Measurements from ENCODE around the gene CTDP1.
"Not testable (repeated sequence)": the region's sequence is repeated elsewhere in the genome, so short reads cannot be mapped to it uniquely, and the experiment has no call there.

The CTDP1 gene

GRCh38 chr18:79718878-79719477, 39.4 kb downstream of the CTDP1 start:
- no peaks in the 10 kb centered on the region for H3K9me3 ChIP-seq (replicated peaks; ENCODE audit: insufficient read depth, low read length)
- H3K4me3 ChIP-seq (ENCODE audit: low read length): no peak overlapping the region
- H3K27ac ChIP-seq (ENCODE audit: low read length): no peak overlapping the region
- H3K9ac ChIP-seq (ENCODE audit: low read length): no peak overlapping the region
- no peak for TF ChIP-seq EZH2 (optimal IDR thresholded peaks at IDR 0.05; ENCODE audit: low read depth, low read length)
- H2AFZ ChIP-seq (ENCODE audit: low read length): no peak overlapping the region
- no peaks in the 10 kb centered on the region for H3F3A ChIP-seq (ENCODE audit: insufficient read depth, low read length)
- no peaks in the 10 kb centered on the region for H3K27me3 ChIP-seq (replicated peaks; ENCODE audit: insufficient read depth, low read length)
- no peak for DNase-seq
- no peaks in the 10 kb centered on the region for H3K9me2 ChIP-seq (replicated peaks; ENCODE audit: insufficient read depth, low read length)
- H3K36me3 ChIP-seq (replicated peaks; ENCODE audit: insufficient read depth, low read length): peaks cover 31% of the 10 kb centered on the region
- no peaks in the 10 kb centered on the region for H4K20me1 ChIP-seq (ENCODE audit: insufficient read depth, low read length)
- no peaks in the 10 kb centered on the region for H3K79me2 ChIP-seq (ENCODE audit: low read length)
- no peak overlapping the region for H3K4me2 ChIP-seq (ENCODE audit: low read depth, low read length)
- H3K4me1 ChIP-seq (ENCODE audit: low read length): no peaks in the 10 kb centered on the region

- H3K79me2 ChIP-seq (ENCODE audit: low read length); H3K4me2 ChIP-seq (ENCODE audit: low read depth, low read length); H3K4me3 ChIP-seq (ENCODE audit: low read length); H3K27ac ChIP-seq (ENCODE audit: low read length); H3K9ac ChIP-seq (ENCODE audit: low read length); H3F3A ChIP-seq (ENCODE audit: insufficient read depth, low read length); H4K20me1 ChIP-seq (ENCODE audit: insufficient read depth, low read length); DNase-seq; H3K9me2 ChIP-seq (replicated peaks; ENCODE audit: insufficient read depth, low read length); H3K9me3 ChIP-seq (replicated peaks; ENCODE audit: insufficient read depth, low read length); H3K27me3 ChIP-seq (replicated peaks; ENCODE audit: insufficient read depth, low read length); H3K4me1 ChIP-seq (ENCODE audit: low read length); H2AFZ ChIP-seq (ENCODE audit: low read length): not testable (repeated sequence)
- peaks cover 29% of the 10 kb centered on the region for H3K36me3 ChIP-seq (replicated peaks; ENCODE audit: insufficient read depth, low read length)
These were observed 40.1 kb downstream of the CTDP1 start for GRCh38 chr18:79719478-79720358.

- no peak overlapping the region for H3K9ac ChIP-seq (ENCODE audit: low read length)
- H3K27me3 ChIP-seq (replicated peaks; ENCODE audit: insufficient read depth, low read length): no peaks in the 10 kb centered on the region
- no peaks in the 10 kb centered on the region for H3K9me3 ChIP-seq (replicated peaks; ENCODE audit: insufficient read depth, low read length)
- peaks cover 26% of the 10 kb centered on the region for H3K36me3 ChIP-seq (replicated peaks; ENCODE audit: insufficient read depth, low read length)
- no peak overlapping the region for H3K27ac ChIP-seq (ENCODE audit: low read length)
- no peak for DNase-seq
- H3K4me3 ChIP-seq (ENCODE audit: low read length): no peak overlapping the region
- no peak overlapping the region for H2AFZ ChIP-seq (ENCODE audit: low read length)
- H3K9me2 ChIP-seq (replicated peaks; ENCODE audit: insufficient read depth, low read length): no peaks in the 10 kb centered on the region
- H3K79me2 ChIP-seq (ENCODE audit: low read length): no peaks in the 10 kb centered on the region
- no peaks in the 10 kb centered on the region for H4K20me1 ChIP-seq (ENCODE audit: insufficient read depth, low read length)
- H3F3A ChIP-seq (ENCODE audit: insufficient read depth, low read length): no peaks in the 10 kb centered on the region
- no peak overlapping the region for H3K4me2 ChIP-seq (ENCODE audit: low read depth, low read length)
- no peaks in the 10 kb centered on the region for H3K4me1 ChIP-seq (ENCODE audit: low read length)
- TF ChIP-seq EZH2phosphoT487 (IDR thresholded peaks at IDR 0.05; ENCODE audit: low read length) (no peak), EZH2 (optimal IDR thresholded peaks at IDR 0.05; ENCODE audit: low read depth, low read length) (no peak), CTCF (IDR thresholded peaks at IDR 0.05; ENCODE audit: low read length) (no peak)
These were observed 40.7 kb downstream of the CTDP1 start for GRCh38 chr18:79720359-79720733.

DNA sequence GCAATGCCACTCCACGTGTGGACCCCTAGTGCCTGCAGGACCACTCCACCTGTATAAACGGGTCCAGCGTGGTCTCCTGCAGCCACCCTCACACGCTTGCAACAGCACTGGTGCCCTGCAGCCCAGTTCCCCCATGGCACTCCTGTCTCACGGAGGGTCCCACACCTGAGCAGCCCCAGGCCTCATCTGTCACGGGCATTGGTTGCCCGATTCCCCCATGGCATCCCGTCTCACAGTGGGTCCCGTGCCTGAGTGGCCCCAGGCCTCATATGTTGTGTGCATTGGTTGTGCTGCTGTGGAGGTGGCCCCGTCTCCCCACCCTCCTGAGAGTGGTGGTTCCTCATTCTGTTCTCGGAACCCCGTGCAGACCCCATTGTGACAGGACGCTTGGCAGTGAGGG, 43.4 kb downstream of the CTDP1 start:
- peaks cover 23% of the 10 kb centered on the region for H3K36me3 ChIP-seq (replicated peaks; ENCODE audit: insufficient read depth, low read length)
- no peak for TF ChIP-seq EZH2 (optimal IDR thresholded peaks at IDR 0.05; ENCODE audit: low read depth, low read length)
- no peak for TF ChIP-seq CTCF (IDR thresholded peaks at IDR 0.05; ENCODE audit: low read length)
- TF ChIP-seq EZH2phosphoT487 (IDR thresholded peaks at IDR 0.05; ENCODE audit: low read length): no peak
- H3K79me2 ChIP-seq (ENCODE audit: low read length): peaks cover 5% of the 10 kb centered on the region; the same call in 1 of the 2 replicates
- no peak overlapping the region for H3K27ac ChIP-seq (ENCODE audit: low read length)
- no peak overlapping the region for H3K9ac ChIP-seq (ENCODE audit: low read length)
- no peaks in the 10 kb centered on the region for H3K4me1 ChIP-seq (ENCODE audit: low read length)
- H4K20me1 ChIP-seq (ENCODE audit: insufficient read depth, low read length): no peaks in the 10 kb centered on the region
- no peak overlapping the region for H2AFZ ChIP-seq (ENCODE audit: low read length)
- H3F3A ChIP-seq (ENCODE audit: insufficient read depth, low read length): no peaks in the 10 kb centered on the region
- no peak overlapping the region for H3K4me2 ChIP-seq (ENCODE audit: low read depth, low read length)
- no peaks in the 10 kb centered on the region for H3K9me2 ChIP-seq (replicated peaks; ENCODE audit: insufficient read depth, low read length)
- no peaks in the 10 kb centered on the region for H3K27me3 ChIP-seq (replicated peaks; ENCODE audit: insufficient read depth, low read length)
- H3K4me3 ChIP-seq (ENCODE audit: low read length): no peak overlapping the region
- no peak for DNase-seq
- no peaks in the 10 kb centered on the region for H3K9me3 ChIP-seq (replicated peaks; ENCODE audit: insufficient read depth, low read length)

All from MM.1S (cell line).